GM04503 (cell line): ENCODE data around the gene LRRC8B.
"Not testable (repeated sequence)": the region's sequence is repeated elsewhere in the genome, so short reads cannot be mapped to it uniquely, and the experiment has no call there.

Experiments used
- DNase-seq: peaks from one replicate; pipeline ENCODE4 v3.0.0-alpha.2; 2012; ENCODE audit warnings: low read depth

The LRRC8B gene

DNA sequence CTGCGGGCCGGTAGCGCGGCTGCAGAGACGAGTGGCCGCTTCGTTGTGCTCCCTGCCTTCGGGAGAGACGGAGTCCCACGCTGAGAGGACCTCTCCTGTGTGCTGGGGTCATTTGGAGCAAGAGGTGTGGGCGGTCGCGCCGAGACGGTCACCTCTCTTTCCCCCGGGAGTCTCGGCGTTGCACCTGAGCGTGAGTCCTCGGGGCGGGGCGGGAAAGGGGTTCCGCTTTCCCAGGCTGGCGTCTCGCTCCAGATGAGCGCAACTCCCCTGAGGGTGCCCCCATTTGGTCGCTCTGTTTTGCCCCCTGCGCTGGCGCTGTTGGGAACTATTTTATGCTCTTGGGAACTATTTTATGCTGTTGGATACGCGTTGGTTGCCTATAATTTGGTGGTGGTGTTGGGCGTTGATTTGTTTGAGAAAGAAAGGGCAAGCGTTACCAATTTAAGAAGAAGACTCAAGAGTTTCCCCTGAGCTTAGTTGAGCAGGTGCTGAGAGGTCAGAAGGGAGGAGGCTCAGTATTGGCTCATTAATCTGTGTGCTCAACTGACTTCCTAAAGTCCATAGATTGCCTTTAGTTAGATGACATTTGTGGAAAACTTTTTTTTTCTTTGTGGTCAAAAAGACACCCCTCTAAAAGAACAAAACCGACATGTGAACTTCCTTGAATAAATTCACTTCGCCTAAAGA is 683 bp downstream of the LRRC8B start:
- DNase-seq, result no peak

- DNase-seq, result no peak
Measured at GRCh38 chr1:89527256-89527655, 2.6 kb downstream of the LRRC8B start.

DNA sequence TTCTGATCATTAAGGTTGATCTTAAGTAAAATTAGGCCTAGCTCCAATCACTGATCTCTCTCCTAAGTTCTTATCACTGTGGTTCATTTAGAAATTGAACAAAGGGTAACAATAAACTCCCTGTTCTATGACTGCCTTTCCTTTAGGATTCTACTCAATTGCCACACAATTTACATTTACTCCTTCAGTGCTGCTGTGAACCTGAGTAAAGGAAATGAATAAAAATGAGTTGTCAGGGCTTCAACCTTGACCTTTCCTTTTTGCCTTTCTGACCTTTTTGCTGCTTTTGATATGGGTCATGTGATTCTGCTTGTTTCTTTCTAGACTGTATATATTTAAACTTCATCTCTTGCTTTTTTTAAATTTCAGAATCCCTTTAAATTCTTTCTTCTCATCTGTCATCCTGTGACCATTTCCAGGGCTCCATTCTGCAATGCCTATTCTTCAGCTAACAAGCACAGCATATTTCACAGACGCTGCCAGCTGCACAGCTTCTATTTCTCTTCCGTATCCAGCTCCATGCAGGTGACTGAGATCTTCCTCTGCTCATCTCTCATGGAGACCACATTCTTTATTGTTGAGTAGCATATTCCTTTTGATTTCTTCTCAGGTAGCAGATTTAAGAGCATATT is 3.2 kb downstream of the LRRC8B start:
- no peak for DNase-seq

GRCh38 chr1:89528382-89528780 is 3.8 kb downstream of the LRRC8B start:
- no peak for DNase-seq

DNA sequence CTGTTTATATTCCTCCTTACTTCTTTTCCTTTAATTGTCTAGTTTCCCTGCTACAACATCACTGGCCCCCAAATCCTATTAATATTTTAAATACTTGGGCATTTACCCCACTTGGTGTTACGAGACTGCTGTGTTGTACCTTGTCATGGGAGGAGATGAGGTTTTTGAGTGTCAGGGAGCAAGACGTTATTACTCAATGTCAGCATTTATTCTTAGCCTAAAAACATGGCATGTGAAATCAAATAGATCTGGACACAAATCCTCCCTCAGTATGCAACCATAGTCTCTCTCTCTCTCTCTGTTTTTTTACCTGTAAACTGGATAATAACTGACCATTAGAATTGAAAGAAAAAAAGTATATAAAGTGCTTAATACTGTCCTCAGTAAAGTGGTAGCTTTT is 4.6 kb downstream of the LRRC8B start:
- DNase-seq, result no peak

- DNase-seq, result no peak
Measured at GRCh38 chr1:89530444-89531089, 5.9 kb downstream of the LRRC8B start.

GRCh38 chr1:89531480-89532139 is 7.0 kb downstream of the LRRC8B start:
- DNase-seq, result no peak

DNA sequence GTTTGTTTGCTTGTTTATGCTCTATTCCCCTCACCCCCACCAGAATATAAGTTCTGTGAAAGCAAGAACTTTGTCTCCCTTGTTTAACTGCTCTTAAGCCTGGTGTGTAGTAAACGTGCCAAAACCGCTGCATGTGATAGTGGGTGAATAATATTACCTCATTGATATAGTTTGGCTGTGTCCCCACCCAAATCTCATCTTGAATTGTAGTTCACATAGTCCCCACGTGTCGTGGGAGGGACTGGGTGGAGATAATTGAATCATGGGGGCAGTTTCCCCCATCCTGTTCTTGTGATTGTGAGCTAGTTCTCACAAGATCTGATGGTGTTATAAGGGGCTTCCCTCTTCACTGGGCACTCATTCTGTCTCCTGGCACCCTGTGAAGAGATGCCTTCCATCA is 7.6 kb downstream of the LRRC8B start:
- no peak for DNase-seq

- no peak for DNase-seq
Measured at GRCh38 chr1:89532866-89533265, 8.2 kb downstream of the LRRC8B start.

GRCh38 chr1:89535537-89535936 is 10.9 kb downstream of the LRRC8B start:
- no peak for DNase-seq

DNA sequence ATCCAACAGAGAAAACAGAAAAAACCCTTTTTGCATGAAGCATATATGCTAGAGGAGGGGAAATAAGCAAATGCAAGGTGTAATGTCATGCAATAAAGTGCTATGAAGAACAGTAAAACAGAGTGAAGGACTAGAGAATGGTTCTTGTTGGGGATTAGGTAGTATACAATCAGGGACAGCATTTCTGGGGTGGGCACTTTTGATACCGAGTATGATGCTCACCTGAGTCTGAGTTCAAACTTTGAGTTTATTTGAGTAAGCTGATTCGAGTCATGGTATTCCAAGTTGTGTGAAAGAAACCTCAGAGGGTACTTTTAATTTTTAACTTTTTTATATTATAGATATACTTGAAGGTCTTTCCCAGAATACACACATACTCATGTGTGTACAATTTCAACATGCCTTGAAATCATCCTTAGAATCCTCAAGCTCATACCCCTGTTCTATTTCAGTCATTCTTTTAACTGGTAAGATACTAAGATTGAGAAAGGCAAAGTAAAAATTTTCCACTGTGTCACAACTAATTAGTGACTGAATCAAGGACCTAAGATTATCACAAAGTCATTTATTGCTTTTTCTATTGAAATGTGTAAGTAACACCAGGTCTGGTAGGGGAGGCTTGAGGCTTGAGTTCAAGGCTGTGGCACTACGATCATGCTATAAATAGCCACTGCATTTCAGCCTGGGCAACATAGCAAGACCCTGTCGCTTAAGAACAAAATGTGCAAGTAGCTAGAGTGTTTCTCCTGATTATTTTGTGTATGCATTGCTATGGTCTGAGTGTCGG is 12.1 kb downstream of the LRRC8B start:
- DNase-seq, result no peak

GRCh38 chr1:89538361-89538760 is 13.7 kb downstream of the LRRC8B start:
- no peak for DNase-seq

GRCh38 chr1:89539128-89539527 is 14.5 kb downstream of the LRRC8B start:
- DNase-seq, result no peak

DNA sequence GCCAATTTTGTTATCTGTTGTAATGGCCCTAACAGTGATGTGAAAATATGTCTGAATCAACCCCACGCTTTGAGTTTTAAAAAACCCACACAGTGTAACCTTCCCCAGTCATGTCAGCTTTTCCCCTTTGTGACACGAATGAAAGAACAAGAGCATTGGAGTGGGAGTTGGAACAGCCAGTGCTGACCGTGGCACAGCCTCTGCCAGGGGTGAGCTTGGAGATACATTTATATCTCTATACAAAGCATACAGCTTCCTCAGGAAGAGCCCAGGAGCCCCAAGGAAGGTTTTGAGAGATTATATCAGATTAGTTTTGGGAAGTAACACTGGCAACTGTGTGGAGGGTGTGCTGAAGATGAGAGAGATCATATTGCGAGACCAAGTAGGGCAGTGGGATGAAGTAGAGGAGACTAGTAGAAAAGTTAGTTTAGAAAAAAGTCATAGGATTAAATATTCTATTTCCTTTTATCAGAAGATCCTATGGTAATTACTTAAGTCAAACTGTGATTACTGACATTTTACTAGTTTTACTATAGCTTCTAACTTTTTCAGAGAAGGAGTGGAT is 15.9 kb downstream of the LRRC8B start:
- no peak for DNase-seq

DNA sequence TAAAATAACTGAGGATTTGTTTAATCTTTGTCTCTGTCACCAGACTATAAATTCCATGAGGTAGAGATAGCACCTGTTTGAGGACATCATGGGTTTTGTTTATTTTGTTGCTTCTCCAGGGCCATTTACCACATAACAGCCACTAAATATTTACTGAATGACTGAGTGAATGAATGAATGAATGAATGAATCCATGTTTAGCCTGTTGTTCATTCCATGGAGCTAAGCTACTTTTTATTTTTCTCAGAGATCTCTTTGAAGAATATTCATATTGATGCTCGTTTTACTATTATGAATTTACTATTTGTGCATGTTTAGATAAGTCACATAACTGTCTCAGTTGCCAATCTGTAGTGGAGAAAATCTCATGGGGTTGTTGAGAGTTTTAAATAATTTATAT is 17.7 kb downstream of the LRRC8B start:
- DNase-seq, result no peak

GRCh38 chr1:89543632-89544031 is 19.0 kb downstream of the LRRC8B start:
- not testable (repeated sequence) for DNase-seq

- DNase-seq, result no peak
Measured at GRCh38 chr1:89545264-89546038, 20.8 kb downstream of the LRRC8B start.

DNA sequence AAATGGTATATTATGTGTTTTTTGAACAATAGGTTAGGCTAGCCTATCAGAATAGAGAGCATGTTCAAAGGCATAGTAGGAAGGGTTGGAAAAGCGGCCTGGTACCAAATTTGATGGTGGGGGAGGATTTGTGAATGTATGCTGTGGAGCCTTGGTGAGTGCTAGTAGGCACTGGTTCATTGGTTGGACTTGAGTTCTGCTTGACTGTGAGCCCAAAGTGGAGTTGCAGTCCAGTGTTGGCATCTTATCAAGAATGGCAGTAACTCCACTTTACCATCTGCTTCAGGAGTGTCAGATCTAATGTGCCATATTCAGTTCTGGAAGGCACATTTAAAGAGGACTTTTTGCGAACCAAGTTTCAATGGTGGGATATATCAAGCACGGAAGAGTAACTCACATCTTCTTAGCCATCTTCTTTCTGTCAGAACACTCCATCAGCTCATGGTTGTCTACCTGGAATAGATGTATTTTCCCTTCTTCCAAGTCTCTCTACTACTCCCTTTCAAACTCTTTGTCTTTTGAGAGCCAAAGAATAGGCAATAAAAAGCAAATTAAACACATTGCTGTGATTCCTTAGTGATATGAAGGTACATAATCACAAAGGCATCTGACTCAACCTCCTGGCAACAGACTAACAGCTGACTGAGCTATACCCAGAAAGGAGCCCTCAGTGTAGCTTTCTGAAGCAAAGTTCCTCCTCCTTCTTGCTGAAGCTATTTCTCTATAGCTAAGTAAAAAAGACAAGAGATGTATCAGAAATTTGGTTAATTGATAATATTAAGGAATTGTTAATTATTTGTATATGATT is 21.7 kb downstream of the LRRC8B start:
- DNase-seq, result no peak

- DNase-seq, result no peak
Measured at GRCh38 chr1:89546934-89547562, 22.4 kb downstream of the LRRC8B start.
